Activated CD4-positive, alpha-beta T cell treated with anti-CD3 and anti-CD28 coated beads for 48 hours (primary cell): ENCODE measurements around the gene ADNP2.
"Not testable (repeated sequence)": the region's sequence is repeated elsewhere in the genome, so short reads cannot be mapped to it uniquely, and the experiment has no call there.

Source experiments
- DNase-seq: peaks from one replicate; pipeline ENCODE4 v3.0.0-alpha.2; 2020

The ADNP2 gene

DNA sequence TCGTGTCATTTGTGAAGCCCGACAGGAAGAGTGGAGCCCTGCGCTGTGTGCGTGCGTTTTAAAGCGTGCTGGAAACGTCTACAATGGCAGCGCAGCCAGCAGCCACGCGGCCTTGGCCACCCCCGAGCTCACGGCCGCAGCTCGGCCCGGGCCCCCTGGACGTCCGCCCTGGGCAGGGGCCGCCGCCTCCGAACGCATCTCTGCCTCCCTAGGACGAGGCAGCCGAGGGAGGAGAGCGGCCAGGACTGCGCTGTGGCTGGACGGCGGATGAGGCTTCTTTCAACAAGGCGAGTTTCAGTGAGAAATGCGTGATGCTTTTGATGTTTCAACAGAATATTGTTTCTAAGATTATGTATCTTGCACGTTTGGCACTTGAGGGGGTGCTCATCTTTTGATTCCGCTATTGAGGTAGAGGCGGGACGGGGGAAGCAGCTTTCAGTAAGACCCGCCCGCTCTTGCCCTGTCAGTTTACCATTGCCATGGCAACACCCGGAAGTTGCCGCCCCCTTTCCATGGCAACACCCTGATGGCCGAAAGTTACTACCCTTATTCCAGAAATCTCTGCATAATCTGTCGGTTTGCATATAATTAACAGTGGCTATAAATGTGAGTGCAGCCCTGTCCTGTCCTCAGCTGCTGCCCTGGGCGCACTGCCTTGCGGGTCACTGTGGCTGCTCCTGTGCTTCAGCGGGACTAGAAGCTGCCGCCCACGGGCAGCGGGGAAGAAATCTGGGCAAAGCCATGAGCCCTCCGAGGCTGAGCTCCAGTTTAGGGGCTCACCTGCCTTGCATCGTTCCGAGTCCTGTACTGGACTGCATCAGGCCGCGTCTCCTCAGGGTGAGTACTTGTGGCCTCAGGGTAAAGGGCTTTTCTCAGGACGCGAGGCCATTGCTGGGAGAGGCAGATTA, 38.6 kb downstream of the ADNP2 start:
- DNase-seq: peak; percentile 85

DNA sequence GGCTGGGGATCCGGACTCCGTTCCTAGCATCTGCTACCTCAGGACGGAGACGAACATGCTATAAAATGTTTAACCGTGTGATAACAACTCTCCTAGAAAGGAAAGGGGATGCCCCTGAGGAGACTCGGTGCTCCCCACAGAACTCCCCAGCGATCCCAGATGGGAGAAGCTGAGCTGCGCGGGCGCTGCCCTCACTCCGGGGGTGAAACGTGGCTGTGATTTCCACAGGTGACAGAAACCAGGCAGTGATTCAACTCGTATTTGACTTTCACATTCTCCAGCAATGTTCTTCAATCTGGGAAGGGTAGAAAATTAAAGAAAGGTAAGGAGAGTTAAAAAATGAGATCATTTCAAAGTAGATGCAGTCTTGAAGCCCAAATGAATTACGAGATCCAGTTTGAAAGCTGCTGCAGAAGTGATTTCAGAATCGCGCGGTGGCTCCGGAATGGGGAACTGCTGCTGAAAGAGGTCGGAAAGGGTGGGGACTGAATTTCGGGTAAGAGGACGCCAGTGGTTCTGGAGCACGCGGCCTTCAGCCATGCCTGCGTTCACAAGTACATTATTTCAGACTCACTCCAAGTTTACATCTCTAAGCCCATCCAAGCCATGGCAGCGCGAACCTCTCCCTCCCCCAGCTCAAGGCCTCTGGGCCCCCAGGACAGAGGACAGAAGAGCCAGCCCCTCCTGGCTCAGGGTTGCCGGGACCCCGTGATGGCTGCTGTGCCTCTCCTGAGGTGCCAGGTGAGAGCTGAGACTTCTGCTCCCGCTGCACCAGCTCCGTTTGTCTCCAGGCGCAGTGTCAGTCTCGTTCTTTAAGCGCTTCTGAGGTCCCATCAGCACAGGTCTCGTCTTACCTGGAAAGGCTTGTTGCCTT, 39.5 kb downstream of the ADNP2 start:
- no peak for DNase-seq

DNA sequence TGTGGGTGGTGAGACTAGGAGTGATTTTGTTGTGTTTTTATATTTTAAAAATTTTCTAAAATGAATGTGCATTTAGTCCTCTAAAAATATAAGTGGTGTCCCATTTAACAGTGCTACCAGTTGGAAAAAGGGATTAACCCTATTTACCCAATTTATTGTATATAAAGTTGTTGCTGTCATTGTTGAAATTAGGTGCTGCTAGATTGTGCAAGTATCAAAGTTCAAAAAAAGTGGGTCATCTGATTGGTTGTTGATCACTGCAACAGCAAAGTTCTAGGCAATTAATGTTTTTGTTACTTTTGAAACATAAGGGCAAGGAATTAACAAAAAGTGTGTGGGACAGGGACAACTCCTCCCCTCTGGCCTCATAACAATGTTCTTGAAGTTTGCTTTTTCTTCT, 40.6 kb downstream of the ADNP2 start:
- DNase-seq: no peak

DNA sequence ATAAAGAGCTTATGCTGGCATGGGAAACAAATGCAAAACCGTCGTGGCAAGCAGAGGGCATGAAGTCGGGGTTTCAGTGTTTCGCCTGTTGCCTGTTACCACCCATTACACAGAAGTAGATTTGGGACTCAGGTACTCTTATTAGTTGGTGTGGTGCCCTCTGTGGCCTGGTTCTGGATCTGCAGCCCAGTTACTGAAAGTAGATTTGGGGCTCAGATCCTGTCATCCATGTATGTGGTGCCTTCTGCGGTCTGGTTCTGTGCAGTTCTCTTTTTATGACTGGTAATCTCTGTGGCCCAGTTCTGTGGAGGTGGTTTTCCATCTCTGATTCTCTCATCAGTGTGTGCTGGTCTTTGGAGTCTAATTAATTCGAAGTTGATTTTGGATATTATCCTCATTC, 45.2 kb downstream of the ADNP2 start:
- DNase-seq: peak; percentile 65

DNA sequence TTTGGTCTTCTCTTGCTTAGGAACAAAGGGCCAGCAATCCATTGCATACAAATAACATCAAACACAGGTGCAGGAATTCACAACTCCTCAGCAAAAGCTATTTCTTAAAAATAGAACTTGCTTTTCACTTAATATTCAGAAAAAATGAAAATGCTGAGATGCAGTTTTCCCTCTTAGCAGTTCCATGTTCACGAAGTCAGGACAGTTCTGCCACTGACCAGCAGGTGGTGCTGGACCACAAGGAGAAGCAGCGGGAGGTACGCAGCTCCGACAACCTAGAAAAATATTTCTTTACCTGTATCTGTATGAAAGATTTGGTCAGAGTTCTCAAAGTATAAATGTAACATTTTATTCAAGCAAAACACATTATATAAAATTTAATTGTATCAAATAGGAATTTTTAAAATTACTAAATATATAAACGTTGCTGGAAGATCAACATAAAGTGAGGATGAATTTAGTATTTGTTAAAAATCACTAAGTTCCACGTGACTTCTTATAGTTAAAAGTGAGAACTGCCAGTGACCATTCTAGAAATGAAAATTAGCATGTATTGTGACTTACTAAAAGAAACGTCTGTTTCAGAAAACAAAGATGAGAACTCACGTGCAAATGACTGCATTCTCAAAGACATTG, 48.8 kb downstream of the ADNP2 start:
- peak; percentile 86 for DNase-seq

DNA sequence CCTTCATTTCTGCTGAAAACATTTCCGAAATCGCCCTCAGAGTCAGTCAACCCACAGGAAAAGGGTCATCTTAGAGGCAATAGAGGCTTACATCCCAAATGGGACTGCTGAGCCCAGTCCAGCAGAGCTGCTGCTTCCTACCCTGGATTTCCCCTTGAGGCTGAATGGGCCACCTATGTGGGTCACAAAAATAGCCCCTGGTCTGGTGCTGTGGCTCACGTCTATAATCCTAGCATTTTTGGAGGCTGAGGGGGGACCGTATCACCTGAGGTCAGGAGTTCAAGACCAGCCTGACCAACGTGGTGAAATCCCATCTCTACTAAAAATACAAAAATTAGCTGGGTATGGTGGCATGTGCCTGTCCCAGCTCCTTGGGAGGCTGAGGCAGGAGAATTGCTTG, 49.3 kb downstream of the ADNP2 start:
- DNase-seq: no peak

DNA sequence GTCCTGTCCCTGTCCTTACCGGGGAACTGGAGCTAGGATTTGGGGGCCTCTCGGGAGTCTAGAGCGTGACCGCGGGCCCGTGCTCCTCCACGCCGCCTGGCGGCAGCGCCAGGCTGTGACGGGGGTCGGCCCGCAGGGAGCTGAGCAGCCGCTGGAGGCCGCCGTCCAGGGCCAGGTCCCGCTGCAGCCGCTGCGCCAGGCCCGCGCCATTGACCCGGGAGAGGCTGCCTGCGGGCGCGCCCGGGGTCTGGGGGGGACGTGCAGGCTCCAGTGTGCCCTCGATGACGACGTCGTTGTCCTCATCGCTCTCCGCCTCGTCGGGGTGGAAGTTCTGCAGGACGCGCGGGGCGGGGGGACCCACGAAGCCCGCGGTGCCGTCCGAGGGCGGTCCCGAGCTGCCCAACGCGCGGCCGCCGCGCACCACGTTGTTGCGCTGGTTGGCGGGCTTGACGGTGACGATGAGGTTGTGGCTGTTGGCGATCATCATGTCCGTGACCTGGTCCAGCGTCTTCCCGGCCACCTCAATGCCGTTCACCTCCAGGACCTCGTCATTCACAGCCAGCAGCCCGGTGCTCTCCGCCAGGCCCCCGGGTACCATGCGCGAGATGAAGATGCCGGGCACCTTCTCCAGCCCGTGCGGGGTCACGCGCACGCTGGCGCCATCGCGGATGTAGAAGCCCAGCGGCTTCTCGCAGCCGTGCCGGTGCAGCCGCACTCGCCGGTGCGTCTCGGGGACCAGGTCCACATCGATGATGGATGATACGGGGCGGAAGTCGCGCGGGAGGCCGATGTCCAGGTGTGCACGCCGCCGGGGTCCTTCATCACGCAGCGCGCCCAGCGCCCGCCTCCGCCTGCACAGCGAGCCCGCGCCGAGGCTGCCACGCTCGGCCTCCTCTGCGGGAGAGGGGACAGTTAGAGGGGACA, 50.9 kb downstream of the ADNP2 start:
- DNase-seq: peak; percentile 64

DNA sequence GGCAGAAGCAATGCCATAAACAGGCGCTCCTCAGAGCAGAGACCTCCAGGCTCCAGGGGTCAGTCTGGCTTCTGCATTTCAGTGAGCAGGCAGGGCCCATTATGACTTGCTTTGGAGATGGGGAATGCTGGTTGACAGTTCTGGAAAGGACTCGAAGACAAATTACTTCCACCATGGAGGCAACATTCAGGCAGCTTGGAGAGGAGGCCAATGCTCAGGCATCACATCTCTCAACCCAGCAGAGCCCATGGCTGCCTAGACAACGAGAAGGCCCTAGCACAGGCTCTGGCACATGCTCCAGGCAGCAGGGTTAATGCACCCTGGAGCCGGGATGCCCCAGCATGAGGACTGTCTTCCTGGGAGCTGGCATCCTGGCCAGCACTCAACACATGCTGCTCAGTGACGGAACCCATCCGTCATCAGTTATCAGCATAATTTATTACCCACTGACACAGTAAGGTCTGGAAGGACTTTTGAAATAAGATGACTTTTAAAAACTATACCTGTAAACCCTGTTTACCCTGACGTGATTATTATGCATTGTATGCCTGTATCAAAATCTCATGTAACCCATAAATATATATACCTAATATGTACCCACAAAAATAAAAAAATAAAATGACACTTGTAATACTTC, 52.8 kb downstream of the ADNP2 start:
- DNase-seq: no peak

DNA sequence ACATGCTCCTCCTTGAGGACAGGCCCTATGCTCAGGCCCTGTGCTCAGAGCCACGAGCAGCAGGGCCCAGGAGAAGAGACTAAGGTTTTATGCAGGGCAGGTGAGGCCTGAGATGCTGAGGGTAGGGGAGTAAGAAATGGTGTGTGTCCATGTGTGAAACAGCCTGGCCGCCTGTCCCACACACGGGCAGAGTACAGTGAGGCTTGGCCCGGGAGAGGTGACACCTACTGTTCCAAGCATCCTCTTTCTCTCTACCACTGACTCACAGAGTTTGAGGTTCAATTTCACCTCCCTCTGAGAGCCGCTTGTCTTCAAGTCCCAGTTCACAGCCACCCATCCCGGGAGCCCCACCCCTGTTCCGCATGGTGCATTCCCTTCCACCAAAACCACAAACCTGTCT, 54.1 kb downstream of the ADNP2 start:
- DNase-seq: no peak

DNA sequence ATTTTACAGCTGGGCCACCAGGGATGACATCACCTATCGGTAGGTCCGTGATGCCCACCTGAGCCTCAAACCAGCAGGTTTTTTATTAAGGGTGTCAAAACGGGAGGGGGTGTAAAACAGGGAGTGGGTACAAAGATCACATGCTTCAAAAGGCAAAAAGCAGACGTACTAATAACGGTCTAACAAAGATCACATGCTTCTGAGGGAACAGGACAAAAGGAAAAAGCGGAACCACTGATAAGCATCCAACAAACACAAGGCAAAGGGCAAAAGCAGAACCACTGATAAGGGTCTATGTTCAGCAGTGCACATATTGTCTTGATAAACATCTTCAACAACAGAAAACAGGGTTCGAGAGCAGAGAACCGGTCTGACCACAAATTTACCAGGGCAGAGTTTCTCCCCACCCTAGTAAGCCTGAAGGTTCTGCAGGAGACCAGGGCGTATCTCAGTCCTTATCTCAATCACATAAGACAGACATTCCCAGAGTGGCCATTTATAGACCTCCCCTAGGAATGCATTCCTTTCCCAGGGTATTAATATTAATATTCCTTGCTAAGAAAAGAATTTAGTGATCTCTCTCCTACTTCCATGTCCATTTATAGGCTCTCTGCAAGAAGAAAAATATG, 55.8 kb downstream of the ADNP2 start:
- DNase-seq: not testable (repeated sequence)

DNA sequence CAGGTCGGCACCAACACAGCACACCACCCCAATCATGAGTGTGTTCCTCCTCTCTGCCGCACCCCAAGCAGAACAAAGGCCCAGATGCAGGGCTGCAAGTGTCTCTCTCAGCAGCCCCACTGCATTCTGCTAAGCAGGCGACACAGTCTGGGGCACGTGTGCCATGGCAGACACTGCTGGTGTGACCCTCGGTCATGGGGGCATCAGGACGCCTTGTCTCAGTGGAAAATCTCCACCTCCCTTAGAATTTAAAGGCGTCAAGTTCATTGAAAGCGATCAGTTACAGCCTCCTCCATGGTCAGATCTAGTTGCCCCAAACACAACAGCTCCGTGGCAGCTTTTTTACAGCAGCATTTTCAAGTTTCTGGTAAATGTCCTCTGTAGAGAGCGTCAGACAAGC, 57.2 kb downstream of the ADNP2 start:
- DNase-seq: no peak

DNA sequence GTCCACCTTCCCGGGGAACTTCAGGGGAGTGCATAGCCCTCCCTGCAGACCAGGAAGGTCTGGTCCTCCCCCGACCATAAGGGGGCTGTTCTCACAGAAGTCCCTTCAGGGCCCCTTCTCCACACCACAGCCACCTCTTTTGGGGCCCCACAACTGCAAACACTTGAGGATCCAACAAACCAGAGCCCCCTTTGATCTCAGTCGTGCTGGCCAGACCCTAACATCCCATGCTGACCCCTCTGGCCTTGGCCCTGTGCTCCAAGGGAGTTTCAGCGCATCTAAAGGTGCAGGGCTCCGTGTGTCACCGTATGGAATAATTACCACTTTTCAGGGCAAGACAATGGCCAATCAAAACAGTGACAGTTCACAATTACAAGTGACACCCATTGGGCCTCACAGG, 57.7 kb downstream of the ADNP2 start:
- DNase-seq: no peak

DNA sequence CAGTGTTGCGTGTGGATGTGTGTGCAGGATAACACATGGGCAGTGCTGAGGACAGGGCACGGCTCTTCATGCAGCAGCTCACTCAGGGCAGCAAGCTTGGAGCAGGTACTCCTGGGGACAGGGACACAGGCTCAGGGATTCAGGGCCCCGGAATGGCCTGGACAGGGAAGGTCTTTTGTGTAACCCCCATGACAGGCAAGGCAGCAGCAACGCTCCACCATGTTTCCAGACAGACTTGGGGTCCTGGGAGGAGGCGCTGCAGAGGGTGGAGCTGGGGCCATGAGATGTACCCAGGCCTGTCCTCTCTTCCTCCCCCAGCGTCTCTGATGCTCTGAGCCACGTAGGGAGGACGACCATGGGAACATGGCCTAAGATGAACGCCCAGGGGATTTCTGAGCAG, 58.3 kb downstream of the ADNP2 start:
- DNase-seq: no peak

DNA sequence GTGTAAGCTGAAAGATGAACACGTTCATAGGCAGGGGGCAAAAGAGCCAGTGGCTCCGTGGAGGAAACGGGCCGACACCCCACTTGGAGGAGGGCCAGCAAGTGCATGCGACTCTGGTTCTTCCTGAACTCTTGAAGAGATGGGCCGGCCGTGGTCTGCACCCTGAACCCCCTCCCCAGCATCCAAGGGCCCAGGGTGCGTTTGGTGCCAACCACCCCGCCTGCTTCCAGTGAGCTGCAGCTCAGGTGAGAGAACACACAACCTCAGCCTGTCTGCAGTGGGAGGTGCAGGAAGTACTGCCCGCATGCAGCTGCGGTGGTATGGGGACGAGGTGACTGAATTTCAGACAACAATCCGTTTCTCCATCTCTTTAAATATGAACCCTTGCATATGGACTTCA, 58.9 kb downstream of the ADNP2 start:
- DNase-seq: no peak

DNA sequence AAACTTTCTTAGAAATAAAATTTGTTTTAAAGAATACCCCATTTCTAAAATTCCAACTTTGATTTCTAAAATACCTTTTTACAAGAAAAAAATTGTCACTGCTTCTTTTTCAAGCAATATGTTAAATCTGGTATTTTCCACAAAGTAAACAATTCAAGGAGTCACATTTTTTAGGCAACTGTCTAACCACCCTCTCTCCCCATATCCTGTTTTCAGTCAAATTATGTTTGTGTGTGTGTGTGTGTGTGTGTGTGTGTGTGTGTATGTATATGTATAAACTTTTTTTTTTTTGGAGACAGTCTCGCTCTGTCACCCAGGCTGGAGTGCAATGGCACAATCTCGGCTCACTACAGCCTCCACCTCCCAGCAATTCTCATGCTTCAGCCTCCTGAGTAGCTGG, 59.3 kb downstream of the ADNP2 start:
- DNase-seq: no peak

DNA sequence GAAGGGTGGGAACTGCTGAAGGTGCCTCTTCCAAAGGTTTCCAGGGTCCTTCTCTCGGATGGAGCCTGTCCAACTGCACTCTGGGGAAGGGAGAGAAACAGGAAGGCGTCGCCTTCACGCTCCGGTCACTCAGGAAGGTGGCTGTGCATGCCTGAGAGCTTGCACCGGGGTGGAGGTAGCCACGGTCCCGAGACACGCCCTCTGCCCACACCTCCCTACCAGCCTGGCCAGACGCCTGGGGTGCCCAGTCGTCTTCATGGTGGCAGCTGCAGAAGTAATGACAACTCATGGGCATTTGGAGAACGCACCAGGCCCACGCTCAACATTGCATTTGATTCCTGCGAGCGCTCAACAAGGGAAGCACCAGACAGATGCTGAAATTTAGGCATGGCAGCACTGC, 59.9 kb downstream of the ADNP2 start:
- no peak for DNase-seq

DNA sequence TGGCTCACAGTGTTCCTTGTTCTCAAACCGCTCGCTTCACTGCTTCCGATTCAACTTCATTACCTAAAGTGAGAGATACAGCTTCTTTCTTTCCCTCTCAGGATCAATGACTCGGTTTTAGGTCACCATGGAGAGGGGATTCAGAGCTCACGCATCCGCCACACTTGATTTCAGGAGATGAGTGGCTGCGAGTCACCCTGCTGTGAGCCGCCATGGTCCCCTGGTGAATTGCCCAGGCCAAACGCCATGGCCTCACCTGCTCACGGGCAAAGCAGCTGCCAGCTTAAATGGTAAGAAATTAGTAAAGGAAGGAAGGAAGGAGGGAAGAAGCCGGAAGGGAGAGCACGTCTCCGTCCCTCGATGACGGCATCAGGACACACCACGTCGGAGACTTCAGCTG, 60.5 kb downstream of the ADNP2 start:
- no peak for DNase-seq

DNA sequence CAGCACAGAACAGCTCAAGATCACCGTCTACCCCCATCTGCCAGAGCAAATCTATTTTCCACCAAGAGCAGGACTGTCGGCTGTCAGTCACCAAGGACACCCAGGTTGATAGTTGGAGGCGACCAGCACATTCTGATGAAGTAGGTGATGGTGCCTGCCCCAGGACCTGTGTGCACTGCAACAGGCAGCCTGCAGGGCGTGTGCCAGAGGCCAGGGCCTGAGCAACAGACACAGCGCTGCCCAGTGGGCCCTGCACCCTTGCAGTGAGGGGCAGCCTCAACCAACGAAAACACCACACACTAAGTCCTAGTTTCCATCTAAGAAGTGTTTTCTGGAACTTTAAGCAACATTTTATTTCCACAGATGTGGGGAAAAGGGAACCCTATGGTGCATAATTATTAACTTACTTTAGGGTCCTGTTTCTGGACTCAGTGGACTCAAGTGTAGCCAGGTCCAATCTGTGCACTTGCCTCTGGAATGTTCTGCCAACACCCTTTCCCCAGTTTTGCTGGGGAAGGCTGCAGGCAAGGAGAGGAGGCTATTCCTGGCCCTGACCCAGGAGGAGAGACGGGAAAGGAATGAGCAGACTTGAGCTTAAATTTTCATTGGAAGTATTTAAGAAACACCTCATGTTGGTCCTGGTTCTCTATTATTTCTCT, 61.5 kb downstream of the ADNP2 start:
- no peak for DNase-seq

DNA sequence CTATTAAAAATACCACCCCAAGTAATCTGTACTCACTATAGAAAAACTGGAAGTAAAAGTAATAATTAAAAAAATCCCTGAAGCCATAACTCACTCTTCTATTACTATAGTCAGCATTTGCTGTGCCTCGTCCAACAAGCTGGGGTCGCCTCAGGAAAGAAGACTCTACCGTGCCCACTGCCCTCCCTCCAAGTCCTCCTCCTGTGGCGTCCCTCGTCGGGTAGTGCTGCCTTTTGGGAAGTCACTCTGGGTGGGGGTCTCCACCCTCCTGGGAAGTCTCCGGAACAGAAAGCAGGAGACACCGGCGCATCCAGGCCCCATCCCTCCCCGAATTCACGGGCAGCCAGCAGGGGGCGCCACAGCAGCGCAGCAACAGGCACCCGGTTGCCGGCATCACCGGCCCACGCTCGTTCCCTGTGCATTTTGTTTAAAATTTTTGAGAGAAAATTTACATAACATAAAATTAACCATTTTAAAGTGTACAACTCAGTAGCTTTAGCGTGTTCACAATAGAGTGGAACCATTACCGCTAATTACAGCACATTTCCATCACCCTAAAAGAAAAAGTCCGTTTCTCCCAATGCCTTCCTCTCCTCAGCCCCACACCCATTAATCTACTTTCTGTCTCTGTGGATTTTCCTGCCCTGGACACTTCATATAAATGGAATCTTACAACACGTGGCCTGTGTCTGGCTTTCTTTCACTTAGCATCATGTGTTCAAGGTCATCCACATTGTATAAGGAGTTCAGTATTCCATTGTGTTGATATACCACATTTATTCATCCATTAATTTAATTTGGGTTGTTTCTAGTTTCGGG, 62.2 kb downstream of the ADNP2 start:
- peak; percentile 79 for DNase-seq

DNA sequence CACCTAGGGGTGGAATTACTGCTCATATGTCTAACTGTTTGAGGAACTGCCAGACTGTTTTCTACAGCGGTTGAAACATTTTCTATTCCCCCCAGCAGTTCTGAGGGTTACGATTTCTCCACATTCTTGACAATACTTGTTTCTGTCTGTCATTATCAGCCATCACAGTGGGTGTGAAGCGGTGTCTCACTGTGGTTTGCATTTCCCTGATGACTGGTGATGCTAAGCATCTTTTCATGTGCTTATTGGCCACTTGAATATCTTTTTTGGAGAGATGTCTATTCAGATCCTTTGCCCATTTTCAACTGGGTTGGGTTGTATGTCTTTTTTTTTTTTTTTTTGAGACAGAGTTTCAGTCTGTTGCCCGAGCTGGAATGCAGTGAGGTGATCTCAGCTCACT, 63.0 kb downstream of the ADNP2 start:
- no peak for DNase-seq
